HG03432 (cell line): ENCODE measurements around the gene TGIF1.

Experiments
- ATAC-seq: cut with Tn5 transposase; IDR thresholded peaks from one replicate; pipeline ENCODE4 v1.9.1; 2021; ENCODE audit warnings: mild to moderate bottlenecking, moderate library complexity; ENCODE audit not compliant: unreplicated experiment

Gene TGIF1

GRCh38 chr18:3480827-3481573 is 31.0 kb downstream of the TGIF1 start:
- no peak for ATAC-seq

- ATAC-seq: peak; percentile 67
Observed at GRCh38 chr18:3481696-3482210, 31.8 kb downstream of the TGIF1 start.

GRCh38 chr18:3482258-3482657 is 32.3 kb downstream of the TGIF1 start:
- no peak for ATAC-seq

- no peak for ATAC-seq
Observed at GRCh38 chr18:3485153-3486149, 35.5 kb downstream of the TGIF1 start.

GRCh38 chr18:3486512-3486911 is 36.5 kb downstream of the TGIF1 start:
- ATAC-seq: no peak

GRCh38 chr18:3489462-3489861 is 39.5 kb downstream of the TGIF1 start:
- ATAC-seq: no peak

GRCh38 chr18:3491981-3492555 is 42.1 kb downstream of the TGIF1 start:
- ATAC-seq: no peak

- ATAC-seq: no peak
Observed at GRCh38 chr18:3492721-3493120, 42.7 kb downstream of the TGIF1 start.

- no peak for ATAC-seq
Observed at GRCh38 chr18:3493501-3494244, 43.7 kb downstream of the TGIF1 start.

GRCh38 chr18:3494245-3494526 is 44.2 kb downstream of the TGIF1 start:
- no peak for ATAC-seq

GRCh38 chr18:3494569-3494968 is 44.6 kb downstream of the TGIF1 start:
- no peak for ATAC-seq

- ATAC-seq: no peak
Observed at GRCh38 chr18:3495691-3496430, 45.9 kb downstream of the TGIF1 start.

- no peak for ATAC-seq
Observed at GRCh38 chr18:3498698-3499471, 48.9 kb downstream of the TGIF1 start.

- no peak for ATAC-seq
Observed at GRCh38 chr18:3499501-3499900, 49.5 kb downstream of the TGIF1 start.

GRCh38 chr18:3500016-3500415 is 50.0 kb downstream of the TGIF1 start:
- no peak for ATAC-seq

GRCh38 chr18:3502650-3503049 is 52.7 kb downstream of the TGIF1 start:
- no peak for ATAC-seq

- no peak for ATAC-seq
Observed at GRCh38 chr18:3504637-3505036, 54.7 kb downstream of the TGIF1 start.

- no peak for ATAC-seq
Observed at GRCh38 chr18:3508576-3509549, 58.9 kb downstream of the TGIF1 start.
